RWPE2 (cell line): ENCODE data around the gene ZIC4.

ENCODE experiments used
- ATAC-seq: fragments of 200-7000 bp; cut with Tn5 transposase; 3 replicates; pipeline ENCODE4 v1.9.1; 2021; ENCODE audit warnings: low read depth
- DNase-seq: peaks from one replicate; pipeline ENCODE4 v3.0.0-alpha.2; 2020; ENCODE audit warnings: low spot score
- H3K27ac ChIP-seq: fragments of 450-650 bp; 2 replicates; pipeline ENCODE4 v1.5.1; 2017; ENCODE audit warnings: mild to moderate bottlenecking; ENCODE audit not compliant: poor library complexity, severe bottlenecking
- H3K27me3 ChIP-seq: fragments of 250-450 bp; sonication (Bioruptor Pico); 2 replicates; pipeline ENCODE4 v1.5.1; 2021; ENCODE audit warnings: mild to moderate bottlenecking, moderate library complexity; ENCODE audit not compliant: insufficient read depth, poor library complexity, severe bottlenecking
- H3K36me3 ChIP-seq: fragments of 250-450 bp; sonication (Bioruptor Pico); 2 replicates; pipeline ENCODE4 v1.5.1; 2020; ENCODE audit warnings: low read depth, mild to moderate bottlenecking, moderate library complexity
- H3K4me1 ChIP-seq: fragments of 250-450 bp; sonication (Bioruptor Pico); 2 replicates; pipeline ENCODE4 v1.5.1; 2021; ENCODE audit warnings: mild to moderate bottlenecking, moderate library complexity; ENCODE audit not compliant: insufficient read depth, poor library complexity, severe bottlenecking
- H3K4me3 ChIP-seq: fragments of 250-450 bp; sonication (Bioruptor Pico); 2 replicates; pipeline ENCODE4 v1.5.1; 2021; ENCODE audit warnings: mild to moderate bottlenecking, moderate library complexity; ENCODE audit not compliant: severe bottlenecking
- H3K9me3 ChIP-seq: fragments of 250-450 bp; sonication (Bioruptor Pico); 2 replicates; pipeline ENCODE4 v1.5.1; 2021; ENCODE audit warnings: mild to moderate bottlenecking, moderate library complexity; ENCODE audit not compliant: severe bottlenecking
- TF ChIP-seq, protein P1 (sequence below): fragments of 450-650 bp; IDR thresholded peaks from one replicate; pipeline ENCODE4 v1.5.1; 2017; ENCODE audit warnings: mild to moderate bottlenecking, moderate library complexity; ENCODE audit not compliant: poor library complexity, severe bottlenecking

Gene ZIC4

DNA sequence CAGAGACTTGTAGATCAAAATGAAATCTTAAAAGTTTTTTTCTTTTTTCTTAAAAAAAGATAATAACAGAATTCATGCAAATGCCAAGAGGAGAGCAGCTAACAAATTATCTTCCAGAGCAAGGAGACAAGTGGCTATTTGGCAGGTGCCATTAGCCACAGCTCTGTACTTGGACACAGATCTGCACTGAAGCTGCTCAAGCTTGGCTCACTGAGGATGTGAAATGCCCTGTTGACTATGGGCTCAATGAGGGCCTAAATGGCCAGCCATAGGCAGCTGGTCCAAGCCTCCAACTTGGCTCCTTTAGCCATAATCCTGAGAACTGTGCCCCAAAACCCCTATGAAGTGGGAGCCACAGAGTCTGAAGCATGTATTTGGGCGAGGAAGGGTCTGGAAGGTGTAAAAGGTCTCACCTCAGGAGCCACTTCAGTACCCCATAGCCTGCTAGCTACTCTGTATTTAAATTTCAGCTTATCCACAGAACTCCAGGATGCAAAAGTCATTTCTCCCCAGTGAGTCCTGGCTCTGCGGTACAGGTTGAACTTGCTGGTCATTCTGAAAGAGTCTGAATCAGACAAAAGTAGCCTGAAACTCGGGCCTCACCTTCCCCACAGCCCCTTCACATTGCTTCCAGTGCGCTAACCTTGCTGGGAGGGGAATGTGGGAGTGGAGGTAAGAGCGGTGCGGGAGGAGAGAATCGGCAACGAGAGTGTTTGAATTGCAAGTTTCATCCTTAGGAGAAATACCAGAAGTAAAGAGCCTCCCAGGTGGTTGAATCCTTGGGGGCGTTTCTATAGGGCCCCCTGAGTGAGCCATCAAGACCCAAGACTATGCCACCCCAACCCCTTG lies 48.0 kb downstream of the ZIC4 start:
- no peak overlapping the region for H3K4me3 ChIP-seq
- ATAC-seq: no peak

GRCh38 chr3:147356909-147357900 lies 49.1 kb downstream of the ZIC4 start:
- DNase-seq: no peak
- Histone ChIP-seq H3K36me3 (no peaks in the 10 kb centered on the region), H3K27me3 (peaks cover 100% of the 10 kb centered on the region), H3K27ac (no peak overlapping the region), H3K4me3 (no peak overlapping the region), H3K4me1 (no peaks in the 10 kb centered on the region), H3K9me3 (no peaks in the 10 kb centered on the region)
- no peak; the same call in 2 of the 3 replicates for ATAC-seq
- TF ChIP-seq, protein P1, sequence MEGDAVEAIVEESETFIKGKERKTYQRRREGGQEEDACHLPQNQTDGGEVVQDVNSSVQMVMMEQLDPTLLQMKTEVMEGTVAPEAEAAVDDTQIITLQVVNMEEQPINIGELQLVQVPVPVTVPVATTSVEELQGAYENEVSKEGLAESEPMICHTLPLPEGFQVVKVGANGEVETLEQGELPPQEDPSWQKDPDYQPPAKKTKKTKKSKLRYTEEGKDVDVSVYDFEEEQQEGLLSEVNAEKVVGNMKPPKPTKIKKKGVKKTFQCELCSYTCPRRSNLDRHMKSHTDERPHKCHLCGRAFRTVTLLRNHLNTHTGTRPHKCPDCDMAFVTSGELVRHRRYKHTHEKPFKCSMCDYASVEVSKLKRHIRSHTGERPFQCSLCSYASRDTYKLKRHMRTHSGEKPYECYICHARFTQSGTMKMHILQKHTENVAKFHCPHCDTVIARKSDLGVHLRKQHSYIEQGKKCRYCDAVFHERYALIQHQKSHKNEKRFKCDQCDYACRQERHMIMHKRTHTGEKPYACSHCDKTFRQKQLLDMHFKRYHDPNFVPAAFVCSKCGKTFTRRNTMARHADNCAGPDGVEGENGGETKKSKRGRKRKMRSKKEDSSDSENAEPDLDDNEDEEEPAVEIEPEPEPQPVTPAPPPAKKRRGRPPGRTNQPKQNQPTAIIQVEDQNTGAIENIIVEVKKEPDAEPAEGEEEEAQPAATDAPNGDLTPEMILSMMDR: peak; percentile 8

More for the DNA sequence above, 48.0 kb downstream of the ZIC4 start:
- Histone ChIP-seq H3K9me3 (no peaks in the 10 kb centered on the region), H3K36me3 (no peaks in the 10 kb centered on the region), H3K4me1 (no peaks in the 10 kb centered on the region), H3K27ac (no peak overlapping the region), H3K27me3 (peaks cover 99% of the 10 kb centered on the region)
- DNase-seq: no peak
- TF ChIP-seq, protein P1: no peak

GRCh38 chr3:147356145-147356908 lies 50.0 kb downstream of the ZIC4 start:
- DNase-seq (no peak), ATAC-seq (no peak)
- no peak overlapping the region for H3K27ac ChIP-seq
- no peaks in the 10 kb centered on the region for H3K36me3 ChIP-seq
- H3K4me3 ChIP-seq: no peak overlapping the region
- no peaks in the 10 kb centered on the region for H3K9me3 ChIP-seq
- TF ChIP-seq, protein P1: no peak
- H3K27me3 ChIP-seq: peaks cover 98% of the 10 kb centered on the region
- H3K4me1 ChIP-seq: no peaks in the 10 kb centered on the region

GRCh38 chr3:147355753-147356090 lies 50.6 kb downstream of the ZIC4 start:
- no peak for DNase-seq
- H3K9me3 ChIP-seq: no peaks in the 10 kb centered on the region
- H3K27ac ChIP-seq: no peak overlapping the region
- TF ChIP-seq, protein P1: no peak
- H3K4me1 ChIP-seq: no peaks in the 10 kb centered on the region
- no peak overlapping the region for H3K4me3 ChIP-seq
- peaks cover 98% of the 10 kb centered on the region for H3K27me3 ChIP-seq
- no peaks in the 10 kb centered on the region for H3K36me3 ChIP-seq
- ATAC-seq: no peak
